ENCODE data around the gene CARD19.
"Not testable (repeated sequence)": the region's sequence is repeated elsewhere in the genome, so short reads cannot be mapped to it uniquely, and the experiment has no call there.

CARD19 gene

DNA sequence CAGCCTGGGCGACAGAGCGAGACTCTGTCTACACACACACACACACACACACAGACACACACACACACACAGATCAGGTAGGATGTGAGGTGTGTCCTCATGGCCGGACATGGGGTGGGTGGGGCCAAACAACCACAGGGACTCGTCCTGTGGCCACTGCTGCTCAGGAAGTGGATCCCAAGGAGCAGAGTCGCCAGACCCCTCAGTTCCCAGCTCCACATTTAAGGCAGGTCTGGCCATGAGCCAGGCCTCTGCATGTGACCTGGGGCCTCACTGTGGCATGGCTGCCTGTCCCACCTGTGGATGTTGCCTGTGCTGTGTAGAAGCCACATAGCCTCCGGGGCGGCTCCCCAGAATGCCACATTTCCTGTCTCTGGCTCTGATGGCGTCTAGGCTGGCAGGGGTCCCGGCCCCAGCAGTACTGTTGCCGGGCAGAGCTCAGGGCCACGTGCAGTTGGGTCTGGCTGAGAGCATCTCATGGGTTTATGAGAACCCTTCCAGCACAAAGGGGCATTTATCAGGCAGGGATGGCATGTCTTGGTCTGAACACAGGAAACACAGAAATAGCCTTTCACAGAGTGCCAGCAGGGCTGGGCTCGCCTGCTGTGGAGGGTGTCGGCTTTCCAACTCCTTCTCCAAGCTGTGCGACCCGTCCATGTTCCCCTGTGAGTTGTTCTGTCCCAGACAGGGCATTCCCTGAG, 48.0 kb downstream of the CARD19 start:
- H3K4me2 ChIP-seq (ENCODE audit: low read length), result no peak overlapping the region
- no peaks in the 10 kb centered on the region for H3K9me3 ChIP-seq (ENCODE audit: control insufficient read depth, low read length)
- H3K36me3 ChIP-seq (ENCODE audit: control insufficient read depth, insufficient read depth, low read length), result no peaks in the 10 kb centered on the region
- no peak overlapping the region for H3K27ac ChIP-seq
- no peaks in the 10 kb centered on the region for H3K79me2 ChIP-seq
- H3K4me1 ChIP-seq, result no peaks in the 10 kb centered on the region
- H2AFZ ChIP-seq, result no peak overlapping the region
- no peak overlapping the region for H3K9ac ChIP-seq
- TF ChIP-seq, protein P1, sequence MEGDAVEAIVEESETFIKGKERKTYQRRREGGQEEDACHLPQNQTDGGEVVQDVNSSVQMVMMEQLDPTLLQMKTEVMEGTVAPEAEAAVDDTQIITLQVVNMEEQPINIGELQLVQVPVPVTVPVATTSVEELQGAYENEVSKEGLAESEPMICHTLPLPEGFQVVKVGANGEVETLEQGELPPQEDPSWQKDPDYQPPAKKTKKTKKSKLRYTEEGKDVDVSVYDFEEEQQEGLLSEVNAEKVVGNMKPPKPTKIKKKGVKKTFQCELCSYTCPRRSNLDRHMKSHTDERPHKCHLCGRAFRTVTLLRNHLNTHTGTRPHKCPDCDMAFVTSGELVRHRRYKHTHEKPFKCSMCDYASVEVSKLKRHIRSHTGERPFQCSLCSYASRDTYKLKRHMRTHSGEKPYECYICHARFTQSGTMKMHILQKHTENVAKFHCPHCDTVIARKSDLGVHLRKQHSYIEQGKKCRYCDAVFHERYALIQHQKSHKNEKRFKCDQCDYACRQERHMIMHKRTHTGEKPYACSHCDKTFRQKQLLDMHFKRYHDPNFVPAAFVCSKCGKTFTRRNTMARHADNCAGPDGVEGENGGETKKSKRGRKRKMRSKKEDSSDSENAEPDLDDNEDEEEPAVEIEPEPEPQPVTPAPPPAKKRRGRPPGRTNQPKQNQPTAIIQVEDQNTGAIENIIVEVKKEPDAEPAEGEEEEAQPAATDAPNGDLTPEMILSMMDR (IDR thresholded peaks at IDR 0.05), result no peak
- no peak overlapping the region for H3K4me3 ChIP-seq (ENCODE audit: low read depth, low read length)
- H3K27me3 ChIP-seq (ENCODE audit: control insufficient read depth, insufficient read depth, low read length), result no peaks in the 10 kb centered on the region

DNA sequence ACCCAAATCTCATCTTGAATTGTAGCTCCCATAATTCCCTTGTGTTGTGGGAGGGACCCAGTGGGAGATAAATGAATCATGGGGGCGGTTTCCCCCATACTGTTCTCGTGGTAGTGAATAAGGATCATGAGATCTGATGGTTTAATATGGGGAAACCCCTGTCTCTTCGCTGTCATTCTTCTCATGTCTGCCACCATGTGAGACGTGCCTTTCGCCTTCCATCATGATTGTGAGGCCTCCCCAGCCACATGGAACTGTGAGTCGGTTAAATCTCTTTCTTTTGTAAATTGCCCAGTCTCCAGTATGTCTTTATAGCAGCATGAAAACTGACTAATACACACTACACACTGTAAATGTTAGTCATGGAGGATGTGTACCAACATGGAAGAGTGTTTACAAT, 50.7 kb downstream of the CARD19 start:
- not testable (repeated sequence) for H3K27ac ChIP-seq; H3K4me2 ChIP-seq (ENCODE audit: low read length); H3K4me3 ChIP-seq (ENCODE audit: low read depth, low read length); H3K36me3 ChIP-seq (ENCODE audit: control insufficient read depth, insufficient read depth, low read length); H2AFZ ChIP-seq; H3K9me3 ChIP-seq (ENCODE audit: control insufficient read depth, low read length); H3K9ac ChIP-seq; H3K79me2 ChIP-seq; H3K27me3 ChIP-seq (ENCODE audit: control insufficient read depth, insufficient read depth, low read length); H3K4me1 ChIP-seq

DNA sequence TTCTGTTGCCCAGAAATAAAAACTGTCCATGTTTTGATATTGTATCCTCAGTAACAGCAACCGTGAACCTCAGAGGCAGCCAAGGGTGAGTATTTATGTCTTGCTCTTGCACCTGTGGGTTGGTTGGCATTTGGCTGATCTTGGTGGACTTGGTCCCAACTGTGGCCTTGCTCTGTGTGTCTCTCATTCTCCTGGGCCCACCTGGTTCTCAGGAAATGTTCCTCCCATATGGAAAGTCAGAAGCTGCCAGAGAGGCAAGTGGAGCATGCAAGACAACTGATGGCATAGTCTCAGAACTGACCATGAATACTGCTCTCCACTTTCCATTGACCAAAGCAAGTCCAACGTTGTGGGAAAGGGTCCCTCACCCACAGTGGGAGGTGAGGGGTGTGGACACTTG, 51.6 kb downstream of the CARD19 start:
- H3K27me3 ChIP-seq (ENCODE audit: control insufficient read depth, insufficient read depth, low read length), result no peaks in the 10 kb centered on the region
- H3K4me2 ChIP-seq (ENCODE audit: low read length), result no peak overlapping the region
- H3K4me1 ChIP-seq, result no peaks in the 10 kb centered on the region
- H3K27ac ChIP-seq, result no peak overlapping the region
- no peak overlapping the region for H3K9ac ChIP-seq
- TF ChIP-seq, protein P1 (IDR thresholded peaks at IDR 0.05), result no peak
- no peak overlapping the region for H3K4me3 ChIP-seq (ENCODE audit: low read depth, low read length)
- H2AFZ ChIP-seq, result no peak overlapping the region
- no peaks in the 10 kb centered on the region for H3K79me2 ChIP-seq
- H3K9me3 ChIP-seq (ENCODE audit: control insufficient read depth, low read length), result no peaks in the 10 kb centered on the region
- no peaks in the 10 kb centered on the region for H3K36me3 ChIP-seq (ENCODE audit: control insufficient read depth, insufficient read depth, low read length)

DNA sequence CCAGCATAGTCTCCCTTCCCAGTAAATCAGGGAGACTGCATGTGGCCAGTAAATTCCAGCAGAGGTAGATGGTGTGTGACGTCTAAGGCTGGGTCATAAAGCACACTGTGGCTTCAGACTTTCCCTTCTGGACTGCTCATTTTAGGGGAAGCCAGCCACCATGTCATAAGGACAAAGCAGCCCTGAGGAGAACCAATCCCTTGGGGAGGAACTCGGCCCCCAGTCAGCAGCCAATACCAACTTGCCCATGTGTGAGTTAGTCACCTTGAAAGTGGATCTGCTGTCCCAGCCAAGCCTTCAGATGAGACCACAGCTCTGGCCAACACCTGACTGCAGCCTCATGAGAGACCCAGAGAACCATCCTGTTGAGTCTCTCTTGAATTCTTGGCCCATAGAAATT, 52.7 kb downstream of the CARD19 start:
- Histone ChIP-seq H3K4me2 (ENCODE audit: low read length) (no peak overlapping the region), H3K79me2 (no peaks in the 10 kb centered on the region), H3K36me3 (ENCODE audit: control insufficient read depth, insufficient read depth, low read length) (no peaks in the 10 kb centered on the region), H3K27ac (no peak overlapping the region), H3K4me1 (no peaks in the 10 kb centered on the region), H3K9ac (no peak overlapping the region), H2AFZ (no peak overlapping the region), H3K4me3 (ENCODE audit: low read depth, low read length) (no peak overlapping the region), H3K9me3 (ENCODE audit: control insufficient read depth, low read length) (no peaks in the 10 kb centered on the region), H3K27me3 (ENCODE audit: control insufficient read depth, insufficient read depth, low read length) (no peaks in the 10 kb centered on the region)
- TF ChIP-seq, protein P1 (IDR thresholded peaks at IDR 0.05), result no peak

DNA sequence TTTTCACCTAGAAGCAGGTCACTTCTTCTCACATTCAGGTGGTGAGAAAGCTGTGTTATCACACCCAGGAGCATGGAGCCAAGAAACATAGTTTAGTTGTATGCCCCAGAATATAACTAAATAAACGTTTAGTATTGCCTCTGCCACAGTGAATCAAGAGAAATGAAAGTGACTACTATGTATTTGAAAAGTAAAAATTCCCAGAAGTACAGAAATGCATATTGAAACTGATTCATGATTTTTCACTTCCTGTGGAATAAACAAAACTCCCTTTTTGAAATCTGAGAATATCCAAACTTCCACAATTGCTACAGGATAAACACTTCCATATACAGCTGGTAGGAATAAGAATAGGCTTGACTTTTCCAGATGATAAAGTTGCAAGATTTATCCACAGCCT, 53.3 kb downstream of the CARD19 start:
- no peak overlapping the region for H3K4me3 ChIP-seq (ENCODE audit: low read depth, low read length)
- H3K9me3 ChIP-seq (ENCODE audit: control insufficient read depth, low read length), result no peaks in the 10 kb centered on the region
- H3K79me2 ChIP-seq, result no peaks in the 10 kb centered on the region
- H3K36me3 ChIP-seq (ENCODE audit: control insufficient read depth, insufficient read depth, low read length), result no peaks in the 10 kb centered on the region
- no peak overlapping the region for H3K4me2 ChIP-seq (ENCODE audit: low read length)
- no peaks in the 10 kb centered on the region for H3K4me1 ChIP-seq
- TF ChIP-seq, protein P1 (IDR thresholded peaks at IDR 0.05), result no peak
- no peak overlapping the region for H3K27ac ChIP-seq
- no peak overlapping the region for H2AFZ ChIP-seq
- no peaks in the 10 kb centered on the region for H3K27me3 ChIP-seq (ENCODE audit: control insufficient read depth, insufficient read depth, low read length)
- H3K9ac ChIP-seq, result no peak overlapping the region

All from parathyroid adenoma (tissue), 2 donors.